Activated CD4-positive, CD25-positive, alpha-beta regulatory T cell treated with anti-CD3 and anti-CD28 coated beads, Interleukin-2, amount 50 U/mL, for 16 hours (primary cell): ENCODE results near the gene CTNNA3.

Experiments used
- DNase-seq: peaks from one replicate; pipeline ENCODE4 v3.0.0-alpha.2; 2020; ENCODE audit warnings: low read depth, low spot score

Gene CTNNA3

DNA sequence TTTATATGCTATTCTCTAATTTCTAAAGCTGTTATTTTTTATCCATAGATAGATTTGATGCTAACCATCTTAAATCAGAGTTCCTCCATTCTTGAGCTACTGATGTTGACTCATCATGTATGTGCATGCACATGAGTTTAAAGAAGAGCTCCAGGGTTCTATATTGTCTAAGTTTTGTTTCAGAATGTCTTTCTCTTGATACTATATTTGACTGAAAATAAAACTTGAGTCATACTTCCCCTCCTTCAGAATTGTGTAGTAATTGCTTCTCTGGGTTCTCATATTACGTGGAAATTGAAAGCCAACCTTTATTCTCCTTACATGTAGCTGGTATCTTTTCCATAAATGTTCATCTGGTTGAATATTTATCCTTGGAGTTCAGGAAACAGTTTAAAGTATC lies 680.8 kb downstream of the CTNNA3 start:
- no peak for DNase-seq

DNA sequence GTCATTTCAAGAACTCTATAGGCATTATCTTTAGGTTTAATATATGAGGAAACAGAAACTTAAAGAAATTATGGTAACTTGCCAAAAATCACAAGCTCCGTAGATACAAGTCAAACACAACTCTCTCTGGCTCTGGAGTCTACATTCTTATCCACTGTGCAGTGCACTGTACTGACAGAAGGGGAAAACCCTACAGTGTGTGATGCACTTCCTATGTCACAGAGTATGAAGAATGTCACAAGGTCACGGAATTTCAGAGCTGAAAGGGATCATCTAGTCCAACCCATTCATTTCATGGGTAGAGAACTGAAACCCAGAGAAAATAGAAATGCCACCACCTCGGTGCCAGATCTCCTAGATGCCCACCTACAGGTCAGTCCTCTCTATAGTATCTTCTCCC lies 684.0 kb downstream of the CTNNA3 start:
- DNase-seq: no peak

DNA sequence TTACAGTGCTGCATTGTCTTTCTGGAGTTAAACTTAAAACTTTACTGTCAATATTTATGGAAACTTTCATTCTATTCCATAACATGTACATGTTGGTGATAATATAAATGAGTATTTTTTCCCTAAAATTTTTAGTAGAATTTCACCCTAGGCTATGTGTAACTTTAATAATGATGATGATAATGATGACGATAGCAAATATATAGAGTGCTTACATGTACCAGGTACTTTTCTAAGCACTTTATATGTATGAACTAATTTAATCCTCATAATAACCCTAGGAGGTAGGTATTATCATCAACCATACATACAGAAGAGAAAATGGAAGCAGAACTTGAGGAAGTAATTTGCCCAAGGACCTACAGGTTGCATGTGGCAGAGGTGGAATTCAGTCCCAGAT lies 684.5 kb downstream of the CTNNA3 start:
- DNase-seq: no peak

DNA sequence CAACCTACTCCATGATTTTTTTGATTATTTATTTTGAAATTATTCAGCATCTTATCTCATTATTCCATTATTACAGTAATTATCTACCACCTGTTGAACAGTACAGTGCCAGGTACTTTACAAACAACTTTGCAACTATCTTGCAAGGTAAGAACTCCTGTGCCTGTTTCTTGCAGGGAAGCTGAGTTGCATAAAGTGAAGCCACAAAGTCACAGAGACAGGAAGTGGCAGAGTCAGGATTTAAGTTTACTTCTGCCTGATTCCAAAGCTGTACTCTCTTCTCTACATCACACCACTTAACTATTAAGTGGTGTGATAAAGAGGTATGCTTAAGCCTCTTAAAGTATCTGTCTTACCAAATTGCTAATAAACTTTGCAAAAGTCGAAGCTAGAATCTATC lies 690.0 kb downstream of the CTNNA3 start:
- no peak for DNase-seq

DNA sequence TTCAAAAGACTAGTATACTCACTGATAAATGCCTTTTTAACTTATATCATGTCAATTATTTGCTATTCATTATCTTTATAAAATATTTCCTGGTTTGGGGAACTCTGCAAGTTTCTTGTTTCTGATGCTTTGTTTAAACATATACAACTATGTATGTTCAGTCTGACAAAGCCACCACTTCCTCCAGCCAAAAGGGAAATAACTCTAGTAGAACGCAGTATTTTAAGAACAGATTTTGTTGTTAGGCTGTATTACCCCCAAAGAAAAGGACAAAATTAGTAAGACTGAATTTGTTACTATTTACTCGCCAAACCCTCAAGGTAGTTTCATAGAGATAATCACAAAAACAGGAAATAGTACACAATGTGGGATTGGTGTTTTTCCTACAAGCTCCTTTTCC lies 691.3 kb downstream of the CTNNA3 start:
- no peak for DNase-seq

DNA sequence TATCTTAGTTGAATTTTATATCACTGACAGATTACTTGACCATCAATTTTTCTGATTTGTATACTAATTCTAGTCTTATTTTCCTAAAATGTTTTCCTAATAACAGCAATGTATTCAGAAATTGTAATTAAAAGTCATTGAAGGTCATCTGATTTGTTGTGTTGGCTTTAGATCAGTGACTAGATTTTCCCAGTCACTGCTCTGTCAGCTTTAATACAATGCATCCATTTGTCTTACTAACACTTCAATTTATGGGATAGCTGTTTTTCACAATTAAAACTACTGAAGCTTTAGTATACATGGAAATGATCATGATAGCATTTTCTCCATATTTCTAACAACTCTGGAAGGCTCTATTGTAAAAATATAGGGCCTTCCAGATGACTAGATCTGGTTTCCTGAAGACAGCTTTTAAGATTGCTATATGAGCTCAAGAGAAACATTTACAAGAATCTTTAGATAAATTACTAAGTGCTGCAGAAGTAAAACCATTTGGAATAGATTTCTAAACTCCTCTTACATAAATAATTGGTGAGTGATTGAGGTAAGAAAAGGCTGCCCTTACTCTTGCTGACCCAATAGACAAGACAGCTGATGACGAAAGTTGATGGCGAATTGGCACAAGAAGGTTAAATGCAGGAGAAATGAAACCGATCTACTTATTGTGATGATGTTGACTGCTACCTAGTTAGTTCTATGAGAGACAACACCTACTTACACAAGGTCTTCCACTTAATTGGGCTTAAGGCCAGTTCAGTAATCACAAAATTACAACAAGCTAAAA lies 696.0 kb downstream of the CTNNA3 start:
- DNase-seq: no peak

DNA sequence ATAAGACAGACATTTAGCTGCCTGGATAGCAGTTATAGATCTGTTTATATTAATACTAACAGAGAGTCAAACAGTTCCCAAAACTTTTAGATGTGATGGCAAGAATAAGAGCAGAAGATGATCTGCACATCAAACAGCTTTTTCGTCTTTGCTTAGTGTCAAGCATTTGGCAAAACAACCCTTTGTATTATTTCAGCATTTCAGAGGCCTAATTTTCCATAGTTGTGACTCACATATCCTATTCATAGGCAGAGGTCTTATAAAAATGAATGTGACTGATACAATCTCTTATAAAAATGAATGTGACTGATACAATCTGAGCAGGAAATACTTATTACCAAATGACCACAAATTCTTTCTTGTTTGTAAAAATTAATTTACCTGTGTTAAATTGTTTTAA lies 699.0 kb downstream of the CTNNA3 start:
- DNase-seq: no peak

DNA sequence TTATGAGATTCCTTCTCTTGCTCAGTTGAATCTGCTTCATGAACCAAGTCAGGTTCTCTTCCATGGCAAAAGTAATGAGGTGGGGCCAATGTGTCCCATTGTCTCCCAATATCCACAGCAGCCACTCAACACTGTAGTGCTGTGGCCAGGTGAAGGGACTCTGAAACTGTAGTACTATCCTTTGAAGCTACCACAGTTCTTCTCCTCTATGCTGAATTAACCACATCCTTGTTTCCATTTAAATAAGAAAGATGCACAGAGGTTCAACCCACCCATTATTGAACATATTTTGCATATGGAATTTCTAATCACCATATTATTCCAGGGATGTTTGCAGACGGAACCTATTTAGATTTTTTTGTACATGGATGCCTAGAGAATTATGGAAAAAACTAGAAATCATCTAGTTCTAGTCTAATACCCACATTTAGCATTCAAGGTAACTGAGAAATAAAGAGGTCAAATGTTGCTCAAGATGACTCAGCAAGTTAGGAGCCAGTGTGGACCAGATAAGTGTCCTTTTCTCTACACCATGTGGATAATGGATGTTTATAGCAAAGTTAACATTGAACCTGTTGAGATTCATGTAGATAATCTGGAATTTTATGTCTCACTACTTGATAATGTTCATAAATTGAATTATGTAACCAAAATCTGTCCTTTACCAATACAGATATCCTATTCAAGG lies 705.7 kb downstream of the CTNNA3 start:
- DNase-seq: no peak

DNA sequence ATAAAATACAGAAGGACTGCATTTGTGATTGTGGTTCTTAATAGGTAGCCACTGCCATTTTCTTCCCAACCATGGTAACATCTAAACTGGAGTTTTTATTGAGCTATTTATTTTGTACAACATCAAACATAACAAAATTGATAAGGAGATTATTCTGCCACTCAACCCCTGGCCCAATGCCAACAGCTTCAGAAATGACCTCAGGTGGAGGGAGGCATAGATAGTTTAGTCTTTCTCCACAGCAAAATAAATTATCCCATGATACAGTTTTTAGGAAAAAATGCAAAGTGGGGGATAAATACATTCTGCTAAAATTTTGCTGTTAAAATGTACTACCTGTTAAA lies 712.5 kb downstream of the CTNNA3 start:
- DNase-seq: no peak

DNA sequence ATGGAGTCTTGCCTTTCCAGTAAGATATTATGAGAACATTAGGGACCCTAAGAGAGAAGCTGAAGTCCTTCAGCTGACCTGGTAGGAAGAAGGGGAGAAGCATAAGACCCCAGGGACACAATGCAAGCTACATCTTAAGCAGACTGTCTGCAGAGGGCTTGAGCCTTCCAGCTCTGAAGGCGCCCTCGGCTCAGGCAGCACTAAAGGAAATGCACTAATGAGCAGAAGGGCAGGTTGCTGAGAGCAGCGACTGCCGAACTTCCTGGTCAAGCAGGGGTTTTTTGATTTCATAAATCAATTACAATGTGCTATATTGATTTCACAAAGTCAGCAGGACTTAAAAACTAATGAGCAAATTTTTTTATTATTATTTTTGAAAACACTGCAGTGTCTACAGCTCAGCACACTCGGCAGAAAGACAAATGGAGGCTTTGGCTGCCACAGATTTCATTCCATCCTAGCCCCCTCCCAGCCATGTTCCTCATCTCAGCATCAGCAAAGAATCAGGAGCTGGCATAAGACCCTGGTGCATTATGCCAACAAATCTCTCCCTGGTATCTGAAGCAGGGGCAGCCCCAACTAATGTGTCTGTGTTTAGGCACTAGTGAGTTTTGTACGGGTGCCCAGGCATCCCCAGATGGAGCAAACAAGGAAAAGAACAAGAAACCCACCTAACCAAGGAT lies 713.1 kb downstream of the CTNNA3 start:
- DNase-seq: no peak

DNA sequence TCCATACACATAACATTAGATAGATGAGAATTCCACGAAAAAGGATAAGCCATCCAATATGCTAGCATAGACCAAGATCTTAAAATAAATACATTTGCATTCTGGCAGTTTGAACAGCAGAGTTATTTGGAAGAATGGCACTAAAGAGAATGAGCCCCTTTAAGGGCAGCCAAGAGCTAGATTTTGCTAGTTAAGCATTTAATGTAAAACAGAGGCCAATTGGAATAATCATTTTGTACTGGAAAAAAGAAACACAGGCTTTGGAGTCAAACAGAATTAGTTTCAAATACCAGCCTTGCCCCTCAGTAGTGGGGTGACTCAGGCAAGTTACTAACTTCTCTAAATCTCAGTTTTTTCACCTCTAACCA lies 714.0 kb downstream of the CTNNA3 start:
- DNase-seq: no peak

DNA sequence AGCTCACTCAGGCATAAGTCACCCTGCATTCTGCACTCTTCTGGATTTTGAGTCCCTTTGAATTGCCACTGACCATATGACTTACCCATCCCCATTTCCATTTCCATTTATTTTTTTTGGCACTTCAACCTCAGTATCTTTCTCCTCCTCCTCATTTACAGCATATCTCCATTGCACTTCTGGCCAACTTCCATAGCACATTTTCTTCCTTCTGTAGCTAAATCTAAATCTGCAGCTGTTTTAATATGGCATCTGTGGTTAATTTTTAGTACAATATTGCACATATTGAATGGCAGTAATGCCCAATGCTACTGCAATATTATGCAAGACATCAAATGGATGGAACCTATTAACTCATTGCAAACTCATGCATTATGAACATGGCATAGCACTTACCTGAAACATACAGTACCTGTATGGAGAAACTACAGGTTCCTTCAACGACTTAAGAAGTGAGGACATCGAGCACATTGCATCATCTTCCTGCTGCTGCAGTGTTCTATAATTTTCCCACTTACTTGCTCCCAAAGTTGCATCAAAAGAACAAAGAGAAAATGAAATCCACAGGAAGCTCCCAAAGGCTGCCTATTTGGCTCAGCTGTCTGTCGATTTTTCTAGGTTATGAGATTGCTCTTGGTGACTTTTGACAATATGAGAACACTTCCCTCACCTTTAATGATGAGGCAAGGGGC lies 714.5 kb downstream of the CTNNA3 start:
- no peak for DNase-seq

DNA sequence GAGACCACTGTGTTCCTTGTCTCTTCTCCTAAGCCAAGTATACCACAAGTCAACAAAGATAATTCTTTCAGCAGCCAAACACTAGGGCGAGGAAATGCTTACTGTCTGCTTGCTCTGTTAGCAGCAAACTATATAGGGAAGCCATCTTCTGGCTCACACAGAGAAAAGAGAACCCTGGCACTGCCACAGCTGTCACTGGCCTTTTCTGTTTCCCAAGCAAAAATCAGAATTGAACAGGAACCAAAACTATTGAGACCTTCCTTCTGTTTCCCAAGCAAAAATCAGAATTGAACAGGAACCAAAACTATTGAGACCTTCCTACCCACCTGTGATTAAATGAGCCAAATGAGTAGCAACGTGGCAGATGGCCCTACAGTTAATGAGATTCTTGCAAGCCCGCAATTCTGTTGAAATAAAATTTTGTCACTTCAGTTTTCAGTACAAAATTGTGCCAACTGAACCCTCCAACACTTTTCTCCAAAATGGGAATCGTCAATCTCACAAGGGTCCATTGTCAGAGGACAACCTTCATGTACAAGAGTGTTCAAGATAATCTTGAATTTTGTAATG lies 715.7 kb downstream of the CTNNA3 start:
- no peak for DNase-seq

DNA sequence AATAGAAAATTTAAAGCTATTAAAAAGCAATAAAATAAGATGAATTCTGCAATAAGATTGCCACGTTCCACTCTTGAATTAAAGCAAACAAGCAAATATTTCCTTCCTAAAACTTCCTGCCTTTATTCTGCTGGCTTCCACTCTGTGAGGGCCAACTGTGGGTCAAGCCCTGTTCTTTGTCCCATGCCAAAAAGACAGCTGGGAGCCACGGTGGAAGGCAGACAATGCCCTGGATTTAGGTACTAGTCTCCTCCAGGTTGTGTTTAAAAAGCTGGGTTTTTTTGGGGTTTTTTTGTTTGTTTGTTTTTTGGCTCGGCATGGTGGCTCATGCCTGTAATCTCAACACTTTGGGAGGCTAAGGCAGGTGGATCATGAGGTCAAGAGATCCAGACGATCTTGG lies 731.0 kb downstream of the CTNNA3 start:
- no peak for DNase-seq

DNA sequence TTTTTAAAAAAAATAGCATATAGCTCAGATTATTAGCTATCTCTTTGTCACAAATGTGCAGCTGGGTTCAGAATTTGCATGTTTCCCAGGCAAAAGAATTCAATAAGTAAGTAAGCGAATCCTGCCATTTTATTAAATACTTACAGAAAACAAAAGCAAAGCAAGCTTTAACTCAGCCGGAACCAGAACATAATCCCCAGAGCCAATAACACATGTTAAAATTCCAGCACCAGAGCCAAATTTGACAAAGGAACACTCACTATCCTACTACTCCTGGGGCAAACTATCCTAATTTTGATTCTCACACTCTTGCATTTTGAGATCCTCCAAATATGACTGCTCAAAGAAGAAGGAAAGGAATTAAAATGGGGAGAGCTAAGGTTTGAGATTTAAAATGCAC lies 737.5 kb downstream of the CTNNA3 start:
- no peak for DNase-seq

DNA sequence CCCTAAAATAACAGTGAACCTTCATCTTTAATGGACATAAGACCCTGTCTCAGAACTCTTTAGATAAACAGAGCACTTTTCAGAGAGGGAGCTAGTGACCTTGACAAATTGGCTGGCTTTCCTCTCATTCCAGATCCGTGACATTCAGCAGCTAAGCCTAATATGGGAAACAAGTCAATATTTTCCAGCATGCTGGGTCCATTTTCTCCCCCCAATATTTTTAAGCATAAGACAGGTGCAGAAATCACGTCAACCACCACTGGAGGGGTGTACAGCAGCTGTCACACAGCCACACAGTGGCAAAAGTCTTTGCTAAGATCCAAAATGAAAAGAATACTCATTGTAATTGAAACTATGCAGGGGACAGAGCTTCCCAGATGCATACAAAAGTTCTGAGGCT lies 744.1 kb downstream of the CTNNA3 start:
- DNase-seq: no peak

DNA sequence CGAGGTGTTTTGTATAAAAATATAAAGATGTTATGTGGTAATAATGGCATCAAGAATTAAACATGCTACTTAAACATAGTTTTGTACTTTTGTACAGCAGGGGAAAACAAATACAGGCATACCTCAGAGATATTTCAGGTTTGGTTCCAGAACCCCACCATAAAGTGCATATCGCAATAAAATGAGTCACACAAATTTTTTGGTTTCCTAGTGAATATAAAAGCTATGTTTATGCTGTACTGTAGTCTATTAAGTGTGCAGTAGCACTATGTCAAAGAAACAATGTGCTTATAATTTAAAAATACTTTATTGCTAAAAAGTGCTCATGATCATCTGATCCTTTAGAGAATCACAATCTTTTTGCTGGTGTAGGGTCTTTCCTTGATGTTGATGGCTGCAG lies 752.4 kb downstream of the CTNNA3 start:
- DNase-seq: no peak

DNA sequence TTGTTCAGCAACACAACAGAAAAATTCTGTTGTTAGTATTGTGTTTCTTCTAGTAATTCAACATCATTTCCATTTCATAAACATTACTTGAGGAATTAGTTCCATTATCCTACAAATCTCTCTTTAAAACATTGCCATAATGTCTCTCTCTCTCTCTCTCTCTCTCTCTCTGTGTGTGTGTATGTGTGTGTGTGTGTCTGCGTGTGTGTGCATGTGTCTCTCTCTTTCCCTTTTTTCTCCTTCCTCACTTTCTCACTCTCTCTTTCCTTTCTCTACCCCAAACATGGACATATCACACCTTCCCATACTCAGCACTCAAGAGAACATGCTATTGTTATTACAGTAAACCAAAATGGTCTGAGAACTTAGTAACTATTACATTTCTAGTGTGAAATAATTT lies 753.6 kb downstream of the CTNNA3 start:
- DNase-seq: no peak

DNA sequence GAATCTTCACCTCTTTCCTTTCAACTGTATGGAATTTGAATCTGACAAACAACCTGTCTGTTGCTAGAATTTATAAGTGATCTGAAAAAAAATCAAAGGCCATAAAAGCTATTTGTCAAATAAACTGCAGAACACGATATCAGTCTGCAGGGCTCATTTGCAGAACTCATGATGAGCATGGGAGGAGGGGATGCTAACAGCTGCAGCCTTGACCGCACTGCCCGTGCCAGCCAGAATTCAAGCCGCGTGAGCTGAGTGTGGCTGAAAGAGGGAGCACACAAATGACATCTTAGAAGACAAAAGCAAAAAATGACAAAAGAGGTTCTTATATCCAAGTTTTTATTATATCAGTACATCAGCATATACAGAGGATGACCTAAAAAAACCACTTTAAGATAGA lies 754.5 kb downstream of the CTNNA3 start:
- no peak for DNase-seq

DNA sequence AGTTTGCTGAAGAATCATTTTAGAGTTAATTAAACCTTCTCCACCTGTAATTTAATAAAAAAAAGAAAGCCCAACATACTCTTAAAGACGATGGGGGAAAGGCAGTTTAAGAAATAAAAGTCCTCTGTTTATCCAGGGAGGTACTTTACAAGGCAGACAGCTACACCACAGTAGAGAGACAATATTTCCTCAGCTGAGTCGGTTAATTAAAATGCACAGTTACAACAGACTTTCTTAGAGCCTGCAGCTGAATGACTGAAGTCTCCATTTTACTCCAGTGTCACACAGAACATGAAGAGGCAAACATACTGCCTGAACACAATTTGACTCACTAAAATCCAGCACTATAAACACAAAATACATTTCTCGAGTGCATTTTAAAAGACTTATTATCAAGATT lies 755.0 kb downstream of the CTNNA3 start:
- no peak for DNase-seq

DNA sequence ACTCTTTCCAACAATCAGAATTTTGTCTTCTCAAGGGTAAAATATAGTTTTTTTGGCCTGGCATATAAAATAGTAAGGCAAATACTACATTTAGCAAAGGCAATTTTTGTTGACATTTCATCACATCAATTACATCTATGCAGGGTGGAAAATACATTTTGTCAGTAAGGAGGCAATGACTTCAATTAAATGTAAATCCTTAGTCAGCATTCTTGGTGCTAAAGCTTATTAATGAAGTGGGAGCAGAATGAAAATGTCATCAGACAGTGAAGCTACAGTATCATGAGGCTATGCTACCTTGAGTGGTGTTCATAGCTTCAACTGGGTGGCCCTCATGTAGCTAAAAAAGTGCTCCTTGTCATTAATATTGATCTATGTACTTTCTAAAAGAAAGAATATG lies 761.3 kb downstream of the CTNNA3 start:
- DNase-seq: no peak

DNA sequence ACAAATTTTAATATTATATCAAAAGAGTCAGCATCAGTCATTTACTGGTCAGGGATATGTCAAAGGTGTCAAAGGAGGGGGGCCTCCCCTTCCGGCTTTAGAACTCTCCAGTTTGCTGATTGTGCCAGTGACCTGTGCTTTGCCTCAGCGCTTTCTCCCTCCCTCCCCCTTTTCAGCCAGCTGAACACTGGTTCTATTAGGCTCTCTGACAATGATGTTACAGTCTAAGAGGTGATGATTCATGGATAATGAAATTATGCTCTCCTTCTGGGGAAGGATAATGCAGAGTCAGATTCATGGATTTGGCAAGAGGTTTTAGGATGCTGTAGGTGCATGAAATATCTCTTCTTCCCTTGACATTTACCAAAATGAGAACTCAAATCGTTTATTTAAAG lies 764.0 kb downstream of the CTNNA3 start:
- DNase-seq: no peak
